WTC11 (cell line): ENCODE measurements around the gene RCBTB2. TPM values are rescaled to one million over a fixed set of nuclear protein-coding genes. Genes with fewer than 3 reads are reported as not detected.

ENCODE experiments used
- ATAC-seq: fragments of 200-7000 bp; cut with Tn5 transposase; 2 replicates; pipeline ENCODE4 v1.10.0; 2021; ENCODE audit warnings: mild to moderate bottlenecking, moderate library complexity
- CTCF ChIA-PET: fragments of 300-600 bp; sonication (Branson Sonifier 250); formaldehyde crosslinking; loops from one replicate; lab custom pipeline; 2021; ENCODE audit warnings: antibody characterized with exemption; lab: Charles Lee
- POLR2A ChIA-PET: fragments of 350-600 bp; sonication (Branson Sonifier 250); formaldehyde crosslinking; loops from one replicate; lab custom pipeline; 2021; ENCODE audit warnings: antibody characterized with exemption; lab: Charles Lee
- DNase-seq: peaks from one replicate; pipeline ENCODE4 v3.0.0; 2021; ENCODE audit warnings: low spot score
- H3K27ac Mint-ChIP-seq: 2 replicates; pipeline ENCODE4 v1.8.0; 2021; ENCODE audit warnings: mixed read lengths
- H3K27me3 Mint-ChIP-seq: 2 replicates; pipeline ENCODE4 v1.8.0; 2021; ENCODE audit warnings: low read depth, mild to moderate bottlenecking, moderate library complexity, mixed read lengths
- H3K36me3 Mint-ChIP-seq: 2 replicates; pipeline ENCODE4 v1.8.0; 2021; ENCODE audit warnings: mixed read lengths
- H3K4me1 Mint-ChIP-seq: 2 replicates; pipeline ENCODE4 v1.8.0; 2022; ENCODE audit warnings: mixed read lengths
- H3K4me3 Mint-ChIP-seq: 2 replicates; pipeline ENCODE4 v1.8.0; 2021; ENCODE audit warnings: mild to moderate bottlenecking, moderate library complexity, mixed read lengths
- H3K9me3 Mint-ChIP-seq: 2 replicates; pipeline ENCODE4 v1.8.0; 2021; ENCODE audit warnings: mixed read lengths
- ATF6 ChIP-seq: sonication (generic); formaldehyde crosslinking; IDR thresholded peaks from 2 replicates; pipeline ENCODE4 v1.8.1; 2023; ENCODE audit warnings: mild to moderate bottlenecking, missing genetic modification reagents
- CTCF ChIP-seq: fragments of 200-600 bp; IDR thresholded peaks from 2 replicates; pipeline ENCODE4 v1.8.0; 2022; ENCODE audit warnings: antibody characterized with exemption
- E2F1 ChIP-seq: sonication (generic); formaldehyde crosslinking; IDR thresholded peaks from 2 replicates; pipeline ENCODE4 v1.8.0; 2022; ENCODE audit warnings: mild to moderate bottlenecking, missing genetic modification reagents
- E2F4 ChIP-seq: sonication (generic); formaldehyde crosslinking; IDR thresholded peaks from 2 replicates; pipeline ENCODE4 v1.8.1; 2022; ENCODE audit warnings: low read depth, mild to moderate bottlenecking, moderate library complexity, missing genetic modification reagents, borderline replicate concordance
- ELF4 ChIP-seq: sonication (generic); formaldehyde crosslinking; IDR thresholded peaks from 2 replicates; pipeline ENCODE4 v1.8.1; 2022; ENCODE audit warnings: low read depth, mild to moderate bottlenecking, moderate library complexity, missing genetic modification reagents
- ESRRA ChIP-seq: sonication (generic); formaldehyde crosslinking; IDR thresholded peaks from 2 replicates; pipeline ENCODE4 v1.8.1; 2022; ENCODE audit warnings: mild to moderate bottlenecking, missing genetic modification reagents, borderline replicate concordance
- FOXP1 ChIP-seq: sonication (generic); formaldehyde crosslinking; IDR thresholded peaks from 2 replicates; pipeline ENCODE4 v1.8.0; 2022; ENCODE audit warnings: missing genetic modification reagents, mild to moderate bottlenecking, moderate library complexity, borderline replicate concordance
- KAT7 ChIP-seq: sonication (generic); formaldehyde crosslinking; IDR thresholded peaks from 2 replicates; pipeline ENCODE4 v1.8.1; 2023; ENCODE audit warnings: missing genetic modification reagents, mild to moderate bottlenecking, borderline replicate concordance
- MYBL2 ChIP-seq: sonication (generic); formaldehyde crosslinking; IDR thresholded peaks from 2 replicates; pipeline ENCODE4 v1.8.1; 2023; ENCODE audit warnings: mild to moderate bottlenecking, moderate library complexity, missing genetic modification reagents
- PRRX2 ChIP-seq: fragments of 250-450 bp; sonication (Bioruptor Pico); IDR thresholded peaks from 2 replicates; pipeline ENCODE4 v1.8.0; 2021; ENCODE audit warnings: mild to moderate bottlenecking
- ZBTB43 ChIP-seq: sonication (generic); formaldehyde crosslinking; IDR thresholded peaks from 2 replicates; pipeline ENCODE4 v1.8.1; 2023; ENCODE audit warnings: mild to moderate bottlenecking, missing genetic modification reagents
- ZNF317 ChIP-seq: sonication (generic); formaldehyde crosslinking; IDR thresholded peaks from 2 replicates; pipeline ENCODE4 v1.8.1; 2023; ENCODE audit warnings: low read depth, mild to moderate bottlenecking, moderate library complexity, missing genetic modification reagents, borderline replicate concordance
- ZNF512 ChIP-seq: sonication (generic); formaldehyde crosslinking; IDR thresholded peaks from 2 replicates; pipeline ENCODE4 v1.8.1; 2022; ENCODE audit warnings: missing genetic modification reagents, borderline replicate concordance
- ZNF532 ChIP-seq: fragments of 250-450 bp; sonication (Bioruptor Pico); IDR thresholded peaks from 2 replicates; pipeline ENCODE4 v1.9.0; 2021; ENCODE audit warnings: mild to moderate bottlenecking, borderline replicate concordance
- total RNA-seq: library from RNA; stranded (reverse); gene quantifications from 3 replicates; pipeline ENCODE4 v1.2.3, GENCODE V29; 2021

The RCBTB2 gene
- total RNA-seq, 1 experiment from 2014 or later = 6.6 TPM

- no peaks in the 10 kb centered on the region for H3K36me3 Mint-ChIP-seq
- no peak for DNase-seq
- TF ChIP-seq ZNF317 (no peak), ZBTB43 (CRISPR knock-in tag) (no peak), KAT7 (CRISPR knock-in tag) (no peak), PRRX2 (CRISPR knock-in tag) (no peak), ZNF512 (CRISPR knock-in tag) (no peak), ELF4 (CRISPR knock-in tag) (no peak), CTCF (no peak), ATF6 (no peak), E2F1 (CRISPR knock-in tag) (no peak), ZNF532 (CRISPR knock-in tag) (no peak), MYBL2 (CRISPR knock-in tag) (no peak), FOXP1 (CRISPR knock-in tag) (no peak), E2F4 (no peak), ESRRA (CRISPR knock-in tag) (no peak)
- TF ChIP-seq, all 79 proteins: peak for 0
- ChIA-PET CTCF (no interaction called here), POLR2A (no interaction called here)
- Mint-ChIP-seq H3K4me3 (no peak overlapping the region), H3K27ac (no peak overlapping the region), H3K27me3 (no peaks in the 10 kb centered on the region), H3K9me3 (0 out of 2 replicates have a peak, but pooled peaks cover 4% of the 10 kb centered on the region), H3K4me1 (peaks cover 19% of the 10 kb centered on the region)
- no peak for ATAC-seq
Observed at GRCh38 chr13:48568370-48569103, 35.7 kb upstream of the RCBTB2 start.
